LoVo (cell line): Measurements from ENCODE around the gene ALK.
"Not testable (repeated sequence)": the region's sequence is repeated elsewhere in the genome, so short reads cannot be mapped to it uniquely, and the experiment has no call there.

Experiments used
- DNase-seq: peaks from one replicate; pipeline ENCODE4 v3.0.0-alpha.2; 2016; ENCODE audit warnings: low spot score

Gene ALK

GRCh38 chr2:29273685-29274611 is 647.4 kb downstream of the ALK start:
- no peak for DNase-seq

- no peak for DNase-seq
These were observed 648.2 kb downstream of the ALK start for GRCh38 chr2:29273004-29273684.

- DNase-seq: no peak
These were observed 649.1 kb downstream of the ALK start for GRCh38 chr2:29272311-29272710.

- no peak for DNase-seq
These were observed 650.7 kb downstream of the ALK start for GRCh38 chr2:29270701-29271121.

GRCh38 chr2:29269765-29270109 is 651.6 kb downstream of the ALK start:
- no peak for DNase-seq

- no peak for DNase-seq
These were observed 652.2 kb downstream of the ALK start for GRCh38 chr2:29269095-29269764.

GRCh38 chr2:29267720-29268119 is 653.7 kb downstream of the ALK start:
- no peak for DNase-seq

- DNase-seq: no peak
These were observed 657.5 kb downstream of the ALK start for GRCh38 chr2:29263886-29264285.

- no peak for DNase-seq
These were observed 658.6 kb downstream of the ALK start for GRCh38 chr2:29262681-29263260.

GRCh38 chr2:29261003-29261402 is 660.4 kb downstream of the ALK start:
- DNase-seq: no peak

GRCh38 chr2:29260142-29260772 is 661.1 kb downstream of the ALK start:
- no peak for DNase-seq

GRCh38 chr2:29259221-29259620 is 662.2 kb downstream of the ALK start:
- DNase-seq: no peak

- no peak for DNase-seq
These were observed 666.4 kb downstream of the ALK start for GRCh38 chr2:29255004-29255403.

GRCh38 chr2:29253495-29254275 is 667.7 kb downstream of the ALK start:
- not testable (repeated sequence) for DNase-seq

GRCh38 chr2:29253026-29253425 is 668.4 kb downstream of the ALK start:
- DNase-seq: no peak

- no peak for DNase-seq
These were observed 670.0 kb downstream of the ALK start for GRCh38 chr2:29251406-29251805.

- DNase-seq: no peak
These were observed 670.4 kb downstream of the ALK start for GRCh38 chr2:29250977-29251376.

GRCh38 chr2:29249666-29250253 is 671.6 kb downstream of the ALK start:
- no peak for DNase-seq

GRCh38 chr2:29247336-29247914 is 674.0 kb downstream of the ALK start:
- no peak for DNase-seq
